ENCODE results near the gene AURKB.
A peak's percentile ranks its signal among the peaks of the same experiment; 100 is the strongest.
"Not testable (repeated sequence)": the region's sequence is repeated elsewhere in the genome, so short reads cannot be mapped to it uniquely, and the experiment has no call there.

The AURKB gene

GRCh38 chr17:8209907-8210760, at the start of gene AURKB:
Gene AURKB, minus strand, starts transcription at chr17:8210575. Its CDS starts 351 bp downstream, at chr17:8210224.
- DNase-seq, result peak; percentile 47

- no peak for DNase-seq
Observed at GRCh38 chr17:8257801-8258200, 47.4 kb upstream of the AURKB start.

- no peak for DNase-seq
Observed at GRCh38 chr17:8256691-8257090, 46.3 kb upstream of the AURKB start.

- DNase-seq, result no peak
Observed at GRCh38 chr17:8256291-8256690, 45.9 kb upstream of the AURKB start.

GRCh38 chr17:8255499-8255898, 45.1 kb upstream of the AURKB start:
- no peak for DNase-seq

GRCh38 chr17:8254881-8255280, 44.5 kb upstream of the AURKB start:
- no peak for DNase-seq

GRCh38 chr17:8253801-8254200, 43.4 kb upstream of the AURKB start:
- no peak for DNase-seq

- not testable (repeated sequence) for DNase-seq
Observed at GRCh38 chr17:8251411-8251810, 41.0 kb upstream of the AURKB start.

GRCh38 chr17:8249621-8250500, 39.5 kb upstream of the AURKB start:
- no peak for DNase-seq

GRCh38 chr17:8248751-8249607, 38.6 kb upstream of the AURKB start, which contains the start of gene PFAS:
Gene PFAS, plus strand, starts transcription at chr17:8249289. Its CDS starts 4,649 bp downstream, at chr17:8253938.
- peak; percentile 64 for DNase-seq

GRCh38 chr17:8244768-8245167, 34.4 kb upstream of the AURKB start:
- DNase-seq, result no peak

- DNase-seq, result no peak
Observed at GRCh38 chr17:8243827-8244226, 33.5 kb upstream of the AURKB start.

- DNase-seq, result no peak
Observed at GRCh38 chr17:8237886-8238285, 27.5 kb upstream of the AURKB start.

GRCh38 chr17:8237175-8237574, 26.8 kb upstream of the AURKB start:
- DNase-seq, result no peak

- no peak for DNase-seq
Observed at GRCh38 chr17:8235676-8236075, 25.3 kb upstream of the AURKB start.

- no peak for DNase-seq
Observed at GRCh38 chr17:8234361-8235270, 24.2 kb upstream of the AURKB start.

- no peak for DNase-seq
Observed at GRCh38 chr17:8231701-8232100, 21.3 kb upstream of the AURKB start.

GRCh38 chr17:8227238-8227581, 16.8 kb upstream of the AURKB start:
- no peak for DNase-seq

GRCh38 chr17:8226536-8227237, 16.3 kb upstream of the AURKB start:
- peak; percentile 41 for DNase-seq

- peak; percentile 21 for DNase-seq
Observed at GRCh38 chr17:8225813-8226535, 15.6 kb upstream of the AURKB start.

Measured in KG1 (cell line).